ENCODE measurements around the gene SCEL.
A peak's percentile ranks its signal among the peaks of the same experiment; 100 is the strongest.
"Not testable (repeated sequence)": the region's sequence is repeated elsewhere in the genome, so short reads cannot be mapped to it uniquely, and the experiment has no call there.

SCEL gene

DNA sequence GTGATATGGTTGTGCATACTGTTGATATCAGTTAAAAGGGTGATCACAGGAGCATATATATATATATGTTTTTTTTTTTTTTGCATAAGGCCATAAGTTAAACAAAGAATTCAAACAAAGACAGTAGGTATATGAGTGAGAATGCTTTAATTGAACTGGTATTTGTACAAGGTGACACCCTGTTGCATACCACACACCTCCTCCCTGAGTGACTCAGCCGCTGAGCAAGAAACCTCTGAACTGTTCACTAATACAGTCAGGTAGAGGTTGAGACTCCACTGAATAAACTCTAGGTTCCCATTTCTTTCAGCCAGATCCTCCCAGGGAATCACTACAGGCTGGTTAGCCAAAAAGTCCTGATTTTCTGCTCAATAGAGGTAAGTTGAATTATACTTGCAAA, at the start of gene SCEL:
SCEL (plus strand) TSS at position 259 of the 400 bp plus-strand sequence. CDS start 20,170 bp downstream, outside the sequence.
- DNase-seq (ENCODE audit: low read depth): no peak

DNA sequence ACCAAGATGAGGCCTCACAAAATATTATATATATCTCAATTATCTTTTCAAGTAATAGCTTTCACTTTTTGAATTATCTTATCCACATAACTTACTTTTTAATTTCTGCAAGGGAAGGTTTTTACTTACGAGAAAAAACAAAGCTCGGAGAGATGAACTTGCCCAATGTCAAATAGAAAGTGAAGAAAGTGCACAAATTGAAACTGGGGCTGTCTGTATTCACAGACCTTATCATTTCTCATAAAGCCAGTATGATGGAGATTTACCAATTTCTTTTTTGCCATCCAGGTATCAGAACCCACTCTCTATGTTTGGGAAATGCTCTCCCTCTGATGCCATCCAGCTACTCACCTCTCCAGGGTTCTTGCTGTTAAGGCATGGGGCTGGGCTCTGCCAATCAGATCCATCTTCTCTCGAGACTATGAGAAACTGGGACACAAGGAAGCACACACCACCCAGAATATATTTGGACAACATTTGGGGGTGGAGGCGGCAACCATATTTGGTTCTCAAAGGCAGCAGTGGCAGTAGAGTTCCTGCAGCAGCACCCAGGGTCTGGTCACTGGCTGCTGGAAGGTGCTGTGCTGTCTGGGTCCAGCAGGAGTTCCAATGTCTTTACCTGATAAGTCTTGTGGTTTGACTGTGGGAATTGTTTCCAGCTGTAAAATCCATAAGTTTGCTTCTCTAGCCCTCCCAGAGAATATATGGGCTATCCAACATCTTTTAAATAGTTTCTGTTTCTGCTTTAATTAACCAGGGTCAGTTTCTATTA, 45.8 kb upstream of the SCEL start:
- DNase-seq (ENCODE audit: low read depth): no peak

DNA sequence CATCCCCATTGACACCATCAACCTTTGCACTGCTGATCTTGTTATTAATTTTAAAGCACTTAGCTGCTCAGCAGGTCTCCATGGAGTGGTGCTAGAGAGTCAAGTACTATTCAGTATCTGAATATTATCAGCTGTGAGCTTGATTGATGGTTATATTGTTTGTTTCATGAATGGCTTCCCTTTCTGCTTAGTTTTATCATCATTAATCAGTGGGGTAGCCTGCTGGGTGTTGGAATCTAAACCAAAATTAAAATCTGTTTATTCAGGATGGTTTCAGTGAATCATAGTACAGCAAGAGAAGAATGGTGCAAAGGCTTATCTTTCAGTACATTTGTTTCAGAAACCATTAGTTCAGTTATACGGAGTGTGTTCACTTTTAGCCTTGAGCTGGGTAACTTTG, 42.5 kb upstream of the SCEL start:
- DNase-seq (ENCODE audit: low read depth): no peak

- no peak for DNase-seq (ENCODE audit: low read depth)
These were observed 41.3 kb upstream of the SCEL start for GRCh38 chr13:77494226-77494625.

GRCh38 chr13:77497350-77497749, 38.2 kb upstream of the SCEL start:
- DNase-seq (ENCODE audit: low read depth): no peak

DNA sequence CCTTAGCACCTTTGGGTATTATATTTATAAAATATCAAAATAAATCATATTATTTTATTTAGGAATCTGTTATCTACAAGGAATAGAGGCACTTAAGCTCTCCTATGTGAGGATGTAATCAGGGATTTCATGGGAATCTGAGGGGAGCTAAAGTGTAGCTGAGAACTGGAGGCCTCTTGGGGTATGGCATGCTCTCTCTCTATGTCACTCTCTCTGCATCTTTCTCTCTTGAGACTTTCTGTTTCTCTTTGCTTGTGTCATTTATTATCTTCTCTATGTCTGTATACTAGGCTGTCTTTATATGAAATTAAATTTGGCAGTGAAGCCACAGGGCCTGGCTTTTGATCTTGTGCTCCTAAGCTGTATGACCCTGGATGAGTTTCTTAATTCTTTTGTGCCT, 37.7 kb upstream of the SCEL start:
- DNase-seq (ENCODE audit: low read depth): no peak

GRCh38 chr13:77502104-77502720, 33.3 kb upstream of the SCEL start:
- no peak for DNase-seq (ENCODE audit: low read depth)

DNA sequence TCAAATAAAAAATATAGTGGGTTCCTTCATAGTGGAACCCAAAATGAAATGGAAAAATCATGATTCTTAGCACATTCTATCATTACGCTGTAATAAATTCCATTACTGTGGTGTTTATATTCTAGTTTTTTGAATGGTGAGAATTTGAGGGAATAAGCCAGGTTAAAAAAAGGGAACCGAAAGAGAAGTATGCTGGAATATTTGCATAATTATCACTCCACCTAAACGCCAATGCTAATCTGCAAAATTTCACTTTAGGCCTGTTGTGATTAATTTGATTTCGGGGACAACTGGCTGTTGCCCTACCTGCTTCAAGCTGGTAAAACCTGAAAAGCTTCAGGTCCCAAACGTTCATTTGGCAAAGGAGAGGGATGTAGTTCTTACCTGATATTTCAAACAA, 32.1 kb upstream of the SCEL start:
- no peak for DNase-seq (ENCODE audit: low read depth)

DNA sequence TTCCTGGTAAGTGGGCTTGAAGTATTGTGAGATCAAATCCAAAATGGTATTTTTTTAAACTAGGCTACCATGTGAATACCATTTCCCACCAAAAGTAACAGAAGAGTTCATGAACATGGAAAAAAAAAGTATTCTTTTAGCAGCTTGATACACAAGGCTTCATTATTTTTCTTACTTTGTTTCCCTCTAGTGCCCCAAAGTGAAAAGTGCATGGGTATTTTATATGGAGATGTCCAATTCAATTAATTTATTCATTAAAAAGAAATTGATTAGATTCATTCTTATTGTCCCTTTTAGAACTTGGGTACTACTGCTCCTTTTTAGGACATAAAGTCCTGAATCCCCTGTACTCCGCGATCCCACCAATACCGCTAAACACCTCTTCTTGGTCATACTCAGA, 28.6 kb upstream of the SCEL start:
- no peak for DNase-seq (ENCODE audit: low read depth)

DNA sequence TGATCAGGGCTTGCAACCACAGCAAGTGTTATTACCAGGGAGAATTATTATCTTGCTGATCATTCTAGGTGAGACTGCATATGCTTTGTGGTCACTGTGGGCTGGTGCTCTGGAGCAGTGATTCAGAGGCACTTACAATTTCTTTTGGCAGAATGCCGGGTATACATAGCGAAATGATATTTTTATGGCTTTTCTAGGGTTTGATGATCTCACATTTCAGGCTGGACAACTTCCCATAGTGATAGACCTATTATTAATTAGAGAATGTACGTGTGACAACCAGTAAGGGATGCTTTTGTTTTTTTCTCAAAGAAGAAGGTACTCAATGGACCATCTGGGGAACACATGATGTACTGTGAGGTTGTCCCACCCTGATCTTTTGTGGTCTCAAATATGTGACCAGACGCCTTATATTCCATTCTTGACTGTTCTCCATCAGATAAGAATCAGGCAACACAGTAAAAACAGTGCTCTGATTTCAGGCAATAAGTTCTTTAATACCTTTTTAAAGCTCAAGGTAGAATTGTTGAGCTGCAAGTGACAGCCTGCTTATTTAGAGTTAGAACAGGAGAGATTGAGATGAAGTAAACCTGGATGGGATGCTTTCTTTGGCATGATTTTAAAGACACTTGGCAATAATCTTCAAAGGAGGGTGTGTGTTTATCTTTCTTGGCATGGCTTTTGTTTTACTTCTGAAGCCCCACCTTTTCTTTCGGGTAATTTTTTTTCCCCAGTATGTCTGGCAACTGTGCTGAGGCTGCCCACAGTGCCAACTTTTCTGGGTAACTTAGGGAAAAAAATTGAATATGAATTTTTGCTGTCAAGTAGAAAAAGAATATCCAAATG, 27.4 kb upstream of the SCEL start:
- peak; percentile 6 for DNase-seq (ENCODE audit: low read depth)

DNA sequence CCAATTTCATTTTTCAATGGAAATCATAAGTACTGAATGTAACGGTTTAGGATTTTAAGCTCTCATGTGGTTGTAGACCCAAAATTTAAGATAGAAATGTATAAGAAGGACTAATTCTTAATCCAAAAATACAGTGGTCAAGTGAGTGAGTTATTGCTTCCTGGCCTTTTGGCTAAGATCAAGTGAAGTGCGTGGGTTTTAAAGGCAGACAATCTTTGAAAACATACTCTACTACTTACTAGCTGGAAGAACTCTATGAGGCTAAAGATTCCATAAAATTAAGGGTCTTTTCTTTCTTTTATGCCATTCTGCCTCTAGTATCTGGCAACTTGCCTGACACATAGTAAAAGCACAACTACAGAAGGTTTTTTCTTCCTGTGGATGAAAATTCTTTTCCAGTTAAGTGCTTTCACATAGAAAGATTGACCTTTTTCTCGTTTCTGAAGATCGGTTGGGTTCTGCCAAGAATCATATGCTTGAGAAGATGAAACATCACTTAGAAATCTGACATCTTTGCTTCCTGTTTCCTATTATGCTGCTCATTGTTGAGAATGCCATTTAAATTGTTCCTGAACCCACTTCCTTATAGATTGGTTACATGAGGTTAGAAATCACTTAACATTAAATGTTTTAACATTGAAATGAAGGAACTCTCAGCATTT, 26.4 kb upstream of the SCEL start:
- no peak for DNase-seq (ENCODE audit: low read depth)

DNA sequence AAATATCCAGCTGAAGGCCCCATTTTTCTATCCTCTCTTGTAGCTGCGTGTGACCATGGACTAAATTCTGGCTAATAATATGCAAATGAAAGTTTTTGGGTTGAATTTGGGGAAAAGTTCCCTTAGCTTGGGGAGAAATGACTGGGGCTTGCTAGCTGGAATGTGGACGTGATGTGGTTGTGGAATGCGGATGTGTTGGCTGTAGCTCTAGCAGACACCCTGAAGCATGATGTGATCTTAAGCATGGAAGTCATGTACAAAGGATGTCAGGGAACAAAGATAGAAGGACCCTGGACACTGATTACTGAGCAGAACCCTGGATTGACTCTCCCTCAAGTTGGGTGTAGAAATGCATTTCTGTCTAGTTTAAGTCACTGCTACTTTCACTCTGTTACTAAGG, 25.4 kb upstream of the SCEL start:
- DNase-seq (ENCODE audit: low read depth): no peak

GRCh38 chr13:77511552-77511951, 24.0 kb upstream of the SCEL start:
- no peak for DNase-seq (ENCODE audit: low read depth)

- DNase-seq (ENCODE audit: low read depth): no peak
These were observed 21.7 kb upstream of the SCEL start for GRCh38 chr13:77513719-77514335.

- no peak for DNase-seq (ENCODE audit: low read depth)
These were observed 21.2 kb upstream of the SCEL start for GRCh38 chr13:77514336-77514726.

GRCh38 chr13:77515785-77516184, 19.7 kb upstream of the SCEL start:
- no peak for DNase-seq (ENCODE audit: low read depth)

GRCh38 chr13:77516342-77516789, 19.1 kb upstream of the SCEL start:
- DNase-seq (ENCODE audit: low read depth): no peak

DNA sequence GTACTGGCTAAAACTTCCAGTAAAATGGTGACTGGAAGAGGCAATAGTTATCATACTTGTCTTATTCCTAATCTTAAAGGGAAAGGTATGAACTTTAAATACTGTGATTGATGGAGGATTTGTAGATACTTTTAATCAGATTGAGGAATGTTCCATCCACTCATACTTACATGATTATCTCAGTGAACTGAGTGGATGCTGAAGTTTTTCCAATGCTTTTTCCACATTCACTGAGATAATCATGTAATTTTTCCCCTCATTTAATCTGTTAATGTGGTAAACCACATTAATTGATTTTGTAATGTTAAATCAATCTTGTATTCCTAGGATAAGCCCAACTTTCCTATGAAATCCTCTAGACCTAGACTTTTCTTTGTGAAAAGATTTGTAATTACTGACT, 17.2 kb upstream of the SCEL start:
- no peak for DNase-seq (ENCODE audit: low read depth)

DNA sequence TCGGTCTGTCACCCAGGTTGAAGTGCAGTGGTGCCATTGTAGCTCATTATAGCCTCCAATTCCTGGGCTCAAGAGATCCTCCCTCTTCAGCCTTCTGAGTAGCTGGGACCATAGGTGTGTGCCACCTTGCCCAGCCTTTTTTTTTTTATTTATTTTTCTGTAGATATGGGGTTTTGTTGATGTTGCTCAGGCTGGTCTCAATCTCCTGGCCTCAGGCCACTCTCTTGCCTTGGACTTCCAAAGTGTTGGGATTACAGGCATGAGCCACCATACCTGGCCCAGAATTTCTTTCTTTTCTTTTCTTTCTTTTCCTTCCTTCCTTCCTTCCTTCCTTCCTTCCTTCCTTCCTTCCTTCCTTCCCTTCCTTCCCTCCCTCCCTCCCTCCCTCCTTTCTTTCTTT, 16.1 kb upstream of the SCEL start:
- DNase-seq (ENCODE audit: low read depth): not testable (repeated sequence)

GRCh38 chr13:77519808-77520207, 15.7 kb upstream of the SCEL start:
- DNase-seq (ENCODE audit: low read depth): no peak

- no peak for DNase-seq (ENCODE audit: low read depth)
These were observed 14.3 kb upstream of the SCEL start for GRCh38 chr13:77521194-77521593.

Measured in GM04503 (cell line).